GM12891 (cell line): ENCODE results near the gene TIGD3.

Experiments used
- DNase-seq: peaks from one replicate; pipeline ENCODE4 v3.0.0; 2011; ENCODE audit warnings: low spot score; ENCODE audit not compliant: insufficient read length
- FAIRE-seq: peaks from 2 replicates; lab custom pipeline; 2011; peaks lifted over from hg19 to GRCh38; lab: Jason Lieb, UNC
- PAX5 ChIP-seq: IDR thresholded peaks from 2 replicates; pipeline ENCODE4 v1.6.1; 2011; ENCODE audit warnings: low read length, moderate library complexity, mild to moderate bottlenecking; ENCODE audit not compliant: insufficient read depth, severe bottlenecking
- POLR2A ChIP-seq: IDR thresholded peaks from 2 replicates; pipeline ENCODE4 v1.6.1; 2011; ENCODE audit warnings: low read depth, low read length, control low read depth
- POLR2AphosphoS5 ChIP-seq: IDR thresholded peaks from 2 replicates; pipeline ENCODE4 v1.6.1; 2011; ENCODE audit warnings: low read depth, low read length, control low read depth
- POU2F2 ChIP-seq: IDR thresholded peaks from 2 replicates; pipeline ENCODE4 v1.6.1; 2011; ENCODE audit warnings: low read depth, mild to moderate bottlenecking, control low read depth, low read length, moderate library complexity
- SPI1 ChIP-seq: IDR thresholded peaks from 2 replicates; pipeline ENCODE4 v1.6.1; 2011; ENCODE audit warnings: low read depth, low read length, control low read depth
- TAF1 ChIP-seq: IDR thresholded peaks from 2 replicates; pipeline ENCODE4 v1.6.1; 2011; ENCODE audit warnings: low read depth, low read length, control low read depth

The TIGD3 gene

DNA sequence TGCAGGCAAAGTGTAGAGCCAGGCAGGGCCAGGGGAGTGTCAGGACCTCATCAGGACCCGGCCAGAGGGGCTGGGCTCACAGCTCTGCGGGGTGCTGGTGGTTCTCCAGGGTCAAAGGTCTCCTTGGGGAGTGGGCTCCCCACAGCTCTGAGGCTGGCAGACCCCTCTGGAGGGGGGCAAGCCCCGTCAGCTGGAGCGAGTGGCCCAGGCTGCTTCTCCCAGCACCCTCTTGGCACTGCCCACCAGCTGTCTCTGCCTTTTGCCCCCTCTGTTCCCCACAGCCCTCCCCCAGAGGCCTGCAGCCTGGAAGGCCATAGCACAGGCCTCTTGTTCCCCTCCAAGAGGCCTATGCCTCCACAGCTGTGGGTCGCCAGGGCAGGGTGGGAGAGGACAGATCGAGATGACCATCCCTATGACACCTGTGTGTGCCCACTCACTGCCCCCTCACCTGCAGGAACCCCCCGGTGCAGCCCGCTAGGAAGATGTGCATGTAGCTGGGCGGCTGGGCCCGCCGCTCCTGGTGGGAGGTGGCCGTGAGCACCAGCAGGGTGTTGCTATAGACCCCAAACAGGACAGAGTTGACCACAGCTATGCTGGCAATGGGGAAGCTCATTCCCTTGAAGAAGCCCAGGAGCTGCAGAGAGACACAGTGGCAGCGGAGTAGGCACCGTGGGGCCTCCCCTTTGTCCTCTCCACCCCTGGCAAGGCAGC lies 24.5 kb downstream of the TIGD3 start:
- TF ChIP-seq PAX5: no peak
- no peak for TF ChIP-seq TAF1
- no peak for TF ChIP-seq POLR2AphosphoS5
- no peak for TF ChIP-seq SPI1
- no peak for TF ChIP-seq POLR2A
- TF ChIP-seq POU2F2: no peak
- FAIRE-seq (no peak), DNase-seq (no peak)

DNA sequence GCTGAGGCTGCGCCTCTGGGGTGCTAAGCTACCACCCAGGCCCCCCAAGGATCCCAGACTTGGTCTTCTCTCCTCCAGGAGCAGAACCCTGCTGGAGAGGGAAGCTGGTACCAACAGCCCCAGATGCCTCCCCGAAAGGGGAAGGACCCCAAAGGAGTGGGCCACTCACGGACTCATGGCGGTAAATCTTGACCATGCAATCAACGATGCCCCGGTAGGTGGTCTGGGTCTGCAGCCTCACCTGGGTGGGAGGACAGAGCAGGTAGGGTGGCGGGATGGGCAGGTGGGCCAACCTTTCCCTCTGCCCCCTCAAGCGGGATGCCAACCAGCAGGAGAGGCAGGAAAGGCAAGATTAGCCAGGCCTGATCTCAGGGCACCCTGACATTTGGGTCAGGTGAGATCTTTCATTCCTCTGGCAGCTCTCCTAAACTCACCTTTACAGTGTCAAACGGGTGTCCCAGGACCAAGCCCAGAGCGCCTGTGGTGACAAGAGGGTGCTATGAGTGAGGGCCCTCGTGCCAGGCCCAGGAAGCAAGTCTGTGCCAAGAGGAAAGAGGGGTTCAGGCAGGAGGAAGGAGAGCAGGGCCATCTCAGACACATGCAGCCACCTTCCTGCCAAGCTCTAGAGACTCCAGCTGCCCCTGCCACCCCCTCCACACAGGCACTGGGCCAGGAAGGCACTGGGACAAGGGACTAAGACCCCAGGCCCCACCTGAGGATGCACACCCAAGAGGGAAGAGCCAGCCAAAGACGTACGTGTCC lies 25.3 kb downstream of the TIGD3 start:
- FAIRE-seq (no peak), DNase-seq (no peak)
- TF ChIP-seq TAF1: no peak
- no peak for TF ChIP-seq POLR2AphosphoS5
- no peak for TF ChIP-seq SPI1
- TF ChIP-seq POU2F2: no peak
- no peak for TF ChIP-seq POLR2A
- no peak for TF ChIP-seq PAX5

DNA sequence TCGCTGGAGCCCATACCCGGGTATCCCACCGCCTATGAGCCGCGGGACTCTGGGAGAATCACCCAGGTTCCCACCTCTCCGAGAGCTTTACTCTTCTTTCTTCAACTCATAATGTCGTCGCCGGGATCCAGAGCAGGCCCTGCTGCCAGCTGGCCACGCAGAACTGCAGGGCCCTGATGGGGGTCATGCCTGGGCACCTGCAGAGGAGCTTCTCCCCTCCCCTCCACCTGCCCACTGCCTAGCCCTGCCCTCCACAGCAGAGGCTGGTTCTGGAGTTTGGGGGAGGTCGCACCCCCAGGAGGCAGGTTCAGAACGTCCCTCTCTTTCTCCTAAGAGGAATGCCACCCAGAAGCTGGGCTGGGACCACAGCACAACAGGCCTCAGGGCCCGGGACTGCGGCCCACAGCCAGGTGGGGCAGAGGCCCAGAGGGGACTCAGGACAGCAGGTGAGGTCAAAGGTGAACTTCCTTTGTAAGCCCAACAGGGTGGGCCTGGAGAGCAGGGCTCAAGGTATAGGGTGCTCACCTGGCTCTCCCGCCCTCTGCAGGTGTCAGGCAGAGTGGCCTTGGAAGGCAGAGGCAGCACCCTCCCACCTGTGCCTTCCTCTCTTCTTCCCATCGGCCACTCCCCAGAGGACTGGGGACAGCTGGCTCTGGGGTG lies 26.0 kb downstream of the TIGD3 start:
- DNase-seq: no peak
- FAIRE-seq: no peak

DNA sequence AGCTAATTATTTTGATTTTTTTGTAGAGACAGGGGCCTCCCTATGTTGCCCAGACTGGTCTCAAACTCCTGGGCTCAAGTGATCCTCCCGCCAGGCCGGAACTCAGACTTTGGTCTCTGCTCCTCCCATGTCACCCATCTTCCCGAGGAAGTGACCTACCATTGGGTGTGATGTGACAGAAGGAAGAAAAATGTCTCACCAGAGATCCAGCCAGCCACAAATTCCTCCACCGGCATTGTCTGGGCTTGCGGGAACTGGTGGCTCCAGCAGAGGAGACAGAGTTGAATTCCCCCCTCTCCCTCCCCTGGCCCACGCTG lies 27.1 kb downstream of the TIGD3 start:
- FAIRE-seq (peak; percentile 65), DNase-seq (no peak)
- TF ChIP-seq PAX5 (no peak), POLR2A (no peak), POLR2AphosphoS5 (no peak), TAF1 (no peak), SPI1 (no peak), POU2F2 (no peak)

More for the DNA sequence above, 26.0 kb downstream of the TIGD3 start:
- TF ChIP-seq SPI1 (no peak), POLR2A (no peak), TAF1 (no peak), POLR2AphosphoS5 (no peak), PAX5 (no peak), POU2F2 (no peak)

DNA sequence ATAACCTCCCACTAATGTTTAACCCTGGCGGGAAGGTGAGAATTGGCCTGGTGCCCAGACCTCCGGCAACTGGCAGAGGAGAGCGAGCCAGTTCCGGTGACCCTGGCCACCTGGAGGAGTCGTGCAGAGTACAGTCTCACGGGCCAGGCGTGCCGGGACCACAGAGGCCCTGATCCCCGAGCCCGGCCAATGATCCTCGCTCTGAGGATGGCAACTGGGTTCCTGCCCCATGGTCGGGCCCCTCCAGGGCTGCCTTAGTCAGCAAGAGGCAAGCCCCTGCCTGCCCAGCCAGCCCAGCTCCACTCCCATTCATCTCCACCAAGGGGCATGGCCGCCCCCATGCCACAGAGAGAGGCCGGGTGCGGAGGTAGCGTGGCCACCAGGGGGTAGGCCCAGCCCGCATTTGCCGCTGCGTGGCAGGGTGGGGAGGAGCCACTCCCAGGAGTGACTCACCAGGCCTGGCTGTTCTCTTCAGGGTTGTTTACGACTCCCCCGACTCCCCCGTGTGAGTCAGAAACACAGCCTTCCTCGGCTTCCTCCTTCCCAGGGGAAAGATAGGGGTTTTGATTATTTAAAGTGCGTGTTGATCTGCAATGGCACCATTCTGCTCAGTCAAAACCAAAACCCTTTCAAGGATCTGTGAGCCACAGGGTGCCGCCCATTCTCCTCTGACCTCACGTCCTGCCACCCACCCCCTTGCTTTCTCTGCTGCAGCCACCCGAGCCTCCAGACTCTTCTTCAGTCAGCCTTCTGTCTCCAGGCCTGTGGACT lies 27.7 kb downstream of the TIGD3 start, which contains the start of gene SLC25A45:
SLC25A45 (minus strand) TSS at position 614 of the 771 bp plus-strand sequence. CDS start 695 bp downstream, outside the sequence.
- DNase-seq: peak; percentile 70
- TF ChIP-seq SPI1 (no peak), POU2F2 (no peak), POLR2AphosphoS5 (peak; percentile 72; the same call in 1 of the 2 replicates), PAX5 (no peak), TAF1 (peak; percentile 71; the same call in 1 of the 2 replicates), POLR2A (peak; percentile 71)
- FAIRE-seq: peak; percentile 96

DNA sequence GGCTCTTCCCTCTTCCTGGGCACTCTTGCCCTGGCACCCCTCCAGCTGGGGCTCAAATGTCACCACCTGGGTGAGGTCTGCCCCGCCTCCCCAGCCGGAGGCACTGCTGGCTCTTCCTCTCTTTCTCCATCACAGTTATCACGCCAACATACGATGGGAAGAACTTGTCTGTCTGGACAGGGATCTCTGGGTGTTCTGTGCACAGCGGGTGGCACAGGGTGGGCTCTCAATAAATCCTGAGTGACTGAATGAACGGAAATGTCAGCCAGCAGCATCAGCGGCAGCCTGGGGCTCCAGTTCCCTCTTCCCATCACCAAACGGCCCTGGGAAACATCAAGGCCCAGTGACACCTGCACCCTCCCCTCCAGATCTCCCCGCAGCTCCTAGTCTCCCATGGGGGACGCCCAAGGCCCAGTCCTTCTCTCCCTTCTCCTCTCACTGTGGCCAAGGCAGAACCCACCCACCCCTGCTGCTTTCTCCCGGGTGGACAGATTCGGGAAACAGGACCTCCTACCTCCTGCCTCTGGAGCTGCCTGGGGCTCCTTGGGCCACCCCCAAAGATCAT lies 28.3 kb downstream of the TIGD3 start:
- FAIRE-seq: peak; percentile 45
- no peak for DNase-seq
- TF ChIP-seq TAF1 (no peak), POLR2AphosphoS5 (no peak), PAX5 (no peak), POU2F2 (no peak), POLR2A (no peak), SPI1 (no peak)

DNA sequence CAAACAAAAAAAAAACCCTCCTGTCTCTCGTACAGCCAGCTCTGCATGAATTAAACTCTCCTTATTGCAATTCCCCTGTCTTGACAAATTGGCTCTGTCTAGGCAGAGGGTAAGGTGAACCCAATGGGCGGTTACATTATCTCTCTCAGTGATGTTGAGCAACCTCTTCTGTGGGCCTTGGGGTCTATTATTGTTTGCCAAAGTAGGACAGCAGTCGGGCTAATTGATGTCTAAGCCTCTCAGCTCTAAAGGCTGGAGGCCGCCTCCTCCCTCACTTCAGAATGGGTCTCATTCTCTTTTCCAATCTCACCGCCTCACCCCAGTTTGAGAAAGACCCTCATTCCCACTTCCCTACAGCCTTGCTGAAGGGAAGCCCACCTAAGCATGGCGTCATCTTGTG lies 29.2 kb downstream of the TIGD3 start:
- TF ChIP-seq SPI1: no peak
- FAIRE-seq (no peak), DNase-seq (no peak)

DNA sequence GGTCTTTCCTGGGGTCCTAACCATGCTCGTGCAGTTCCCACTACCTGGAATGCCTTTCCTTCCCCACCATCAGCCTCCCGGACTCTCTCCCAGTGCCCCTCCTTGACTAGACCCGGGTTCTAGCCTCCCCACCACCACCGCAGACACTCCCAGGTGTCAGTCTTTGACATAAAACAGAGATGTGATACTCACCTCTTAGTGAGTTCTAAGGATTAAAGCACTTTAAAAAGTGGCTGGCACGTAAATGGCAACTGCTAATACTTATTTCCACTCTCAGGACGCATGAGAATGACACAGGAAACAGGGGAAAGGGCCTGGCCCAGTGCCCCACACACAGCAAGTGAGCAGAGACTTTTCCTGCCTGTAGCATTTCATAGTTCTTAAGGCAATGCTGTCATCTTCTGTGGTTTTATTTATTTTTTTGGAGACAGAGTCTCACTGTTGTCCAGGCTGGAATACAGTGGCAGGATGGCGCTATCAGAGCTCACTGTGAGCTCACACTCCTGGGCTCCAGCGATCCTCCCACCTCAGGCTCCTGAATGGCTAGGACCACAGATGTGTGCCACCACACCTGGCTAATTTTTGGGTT lies 29.8 kb downstream of the TIGD3 start:
- TF ChIP-seq POU2F2 (no peak), POLR2AphosphoS5 (no peak), POLR2A (no peak), PAX5 (no peak), SPI1 (no peak), TAF1 (no peak)
- DNase-seq (no peak), FAIRE-seq (no peak)
